GM18951 (cell line): ENCODE results near the gene YES1.

Experiments
- POLR2A ChIP-seq: IDR thresholded peaks from 4 replicates; pipeline ENCODE4 v1.6.1; 2011; ENCODE audit warnings: mild to moderate bottlenecking; ENCODE audit not compliant: insufficient read length, insufficient read depth; ENCODE audit errors: extremely low read depth
- in situ Hi-C: fragments of 300-500 bp; cut with MboI; formaldehyde crosslinking; loops from one replicate; pipeline ENCODE4 v1.12.0; 2022; ENCODE audit warnings: low sequenced_read_pairs, mixed read lengths, inconsistent platforms; ENCODE audit not compliant: unreplicated experiment

The YES1 gene

DNA sequence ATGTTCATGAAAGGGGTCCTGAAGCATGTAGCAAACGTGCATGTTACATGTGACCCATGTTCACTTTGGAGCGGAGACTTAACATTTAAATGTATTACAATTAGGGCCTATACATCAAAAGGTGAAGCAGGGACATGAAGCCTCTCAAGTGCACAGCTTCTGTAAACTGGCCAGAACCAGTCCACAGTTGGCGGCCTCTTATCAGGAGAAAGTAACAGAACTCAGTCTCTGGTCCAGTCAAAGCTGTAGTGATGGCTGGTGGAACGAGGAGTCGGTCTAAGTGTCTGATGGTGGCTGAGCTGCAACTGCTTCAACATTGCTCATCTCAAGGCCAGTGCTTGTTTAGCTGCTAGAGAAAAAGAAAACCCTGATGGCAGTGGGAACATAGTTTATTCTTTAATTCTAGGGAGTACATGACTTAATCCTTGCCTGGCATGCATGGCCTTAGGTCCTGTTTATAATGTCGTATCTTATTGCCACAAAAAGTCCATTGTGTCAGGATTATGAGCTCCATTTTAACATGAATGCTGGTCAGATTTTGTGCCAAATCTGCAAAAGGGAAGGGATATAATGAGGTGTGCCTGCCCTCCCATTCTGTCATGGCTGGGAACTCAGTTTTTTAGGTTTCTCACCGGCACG is 22.2 kb upstream of the YES1 start:
- TF ChIP-seq POLR2A = no peak
- in situ Hi-C loops = loop anchor here (10.0 kb wide), 1 partner anchor 219 kb away; no protein-coding TSS in a partner anchor

GRCh38 chr18:833197-833596 is 21.2 kb upstream of the YES1 start:
- no peak for TF ChIP-seq POLR2A
- in situ Hi-C loops = loop anchor here (10.0 kb wide), 1 partner anchor 218 kb away; no protein-coding TSS in a partner anchor

GRCh38 chr18:832085-832681 is 20.1 kb upstream of the YES1 start:
- in situ Hi-C loops = loop anchor here (10.0 kb wide), 1 partner anchor 217 kb away; no protein-coding TSS in a partner anchor
- no peak for TF ChIP-seq POLR2A

- in situ Hi-C loops = loop anchor here (10.0 kb wide), 1 partner anchor 216 kb away; no protein-coding TSS in a partner anchor
- no peak for TF ChIP-seq POLR2A
Observed at GRCh38 chr18:830315-830901, 18.4 kb upstream of the YES1 start.

DNA sequence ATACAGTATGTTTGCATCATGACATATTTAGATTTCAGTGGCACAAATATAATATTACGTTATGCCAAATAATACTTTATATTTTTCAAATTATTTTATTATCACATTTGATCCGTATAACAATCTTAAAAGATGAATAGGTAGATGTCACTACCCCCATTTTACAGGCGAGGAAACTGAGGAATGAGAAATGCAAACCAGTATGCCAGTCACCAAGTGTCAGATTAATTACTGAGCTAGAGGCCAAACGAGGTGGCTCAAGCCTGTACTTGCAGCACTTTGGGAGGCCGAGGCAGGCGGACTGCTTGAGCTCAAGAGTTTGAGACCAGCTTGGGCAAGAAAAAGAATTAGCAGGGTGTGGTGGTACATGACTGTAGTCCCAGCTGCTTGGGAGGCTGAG is 17.4 kb upstream of the YES1 start:
- in situ Hi-C loops = no loop called here
- no peak for TF ChIP-seq POLR2A

DNA sequence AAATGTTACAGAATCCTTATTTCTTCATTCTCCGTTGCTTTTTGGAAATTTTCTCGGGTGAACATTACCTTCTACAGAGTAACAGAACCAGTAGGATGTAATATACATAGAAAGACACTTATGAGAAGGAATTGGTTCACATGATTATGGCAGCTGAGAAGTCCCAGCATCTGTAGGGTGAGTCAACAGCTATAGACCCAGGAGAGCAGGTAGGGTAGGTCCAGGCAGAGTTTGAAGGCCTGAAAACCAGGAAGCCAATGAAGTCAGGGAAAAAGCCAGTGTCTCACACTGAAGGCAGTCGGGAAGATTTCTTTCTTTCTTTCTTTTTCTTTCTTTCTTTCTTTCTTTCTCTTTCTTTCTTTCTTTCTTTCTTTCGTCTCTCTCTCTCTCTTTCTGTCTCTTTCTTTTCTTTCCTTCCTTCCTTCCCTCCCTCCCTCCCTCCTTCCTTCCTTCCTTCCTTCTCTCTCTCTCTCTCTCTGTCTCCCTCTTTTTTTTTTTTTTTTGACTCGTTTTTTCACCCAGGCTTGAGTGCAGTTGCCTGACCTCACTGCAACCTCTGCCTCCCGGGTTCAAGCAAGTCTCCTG is 15.1 kb upstream of the YES1 start:
- in situ Hi-C loops = no loop called here
- TF ChIP-seq POLR2A = no peak

DNA sequence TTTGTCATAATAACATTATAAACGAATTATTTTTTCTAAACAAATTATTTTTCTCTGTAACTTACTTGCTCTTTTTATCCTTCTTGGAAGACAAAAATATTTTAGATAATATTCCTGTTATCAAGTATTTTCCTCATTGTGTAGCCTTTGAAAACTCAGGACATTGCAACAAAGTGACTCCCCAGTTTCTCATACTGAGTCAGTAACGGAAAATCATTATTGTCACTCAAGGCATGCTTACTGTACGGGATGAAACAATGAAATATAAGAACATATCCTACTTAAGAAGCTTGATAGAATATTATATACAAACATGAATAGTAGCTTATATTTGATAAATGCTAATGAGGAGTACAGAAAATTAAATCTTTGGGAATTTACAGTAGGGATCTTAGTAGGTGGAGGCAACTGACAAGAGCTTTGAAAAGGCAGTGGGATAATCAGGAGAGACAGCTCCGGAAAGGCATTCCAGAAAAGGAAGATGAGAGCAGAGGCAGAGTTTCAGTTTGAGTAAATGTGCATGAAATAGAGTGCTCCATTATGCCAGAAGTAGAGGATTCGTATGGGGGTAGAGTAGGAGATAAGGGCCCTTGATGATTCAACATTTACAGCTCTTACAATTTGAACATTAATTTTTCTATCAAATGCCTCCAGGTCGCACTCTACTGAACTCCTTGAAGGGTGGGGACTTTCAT is 14.0 kb upstream of the YES1 start:
- in situ Hi-C loops = no loop called here
- no peak for TF ChIP-seq POLR2A

- TF ChIP-seq POLR2A = no peak
- in situ Hi-C loops = loop anchor here (5.0 kb wide), 1 partner anchor 82 kb away; no protein-coding TSS in a partner anchor
Observed at GRCh38 chr18:824179-824578, 12.1 kb upstream of the YES1 start.

DNA sequence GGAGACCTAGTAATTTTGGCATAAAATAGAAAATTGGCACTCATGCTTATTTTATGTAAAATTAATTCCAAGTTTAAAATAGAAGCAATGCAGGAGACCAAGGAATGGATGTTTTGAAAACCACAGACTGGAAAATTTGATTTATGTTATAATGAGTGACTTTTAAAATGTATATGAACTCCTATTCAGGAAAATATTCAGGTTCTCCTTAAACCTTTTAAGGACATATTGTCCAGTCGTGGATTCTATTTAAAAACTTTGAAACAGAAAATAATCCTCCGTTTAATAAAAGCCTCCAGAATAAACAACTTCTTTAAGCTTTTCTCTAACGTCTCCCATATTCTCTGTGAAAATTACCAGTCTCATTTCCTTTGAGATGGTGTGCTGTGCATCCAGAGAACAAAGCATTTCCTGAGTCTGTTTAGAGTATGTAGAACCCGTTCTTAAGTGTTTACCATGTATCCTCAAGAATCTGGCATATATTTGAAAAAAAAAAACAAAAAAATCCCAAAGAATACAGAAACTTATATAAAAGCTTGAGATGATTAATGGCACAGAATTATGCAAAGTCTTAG is 8.6 kb upstream of the YES1 start:
- in situ Hi-C loops = loop anchor here (5.0 kb wide), 1 partner anchor 78 kb away; no protein-coding TSS in a partner anchor
- no peak for TF ChIP-seq POLR2A

DNA sequence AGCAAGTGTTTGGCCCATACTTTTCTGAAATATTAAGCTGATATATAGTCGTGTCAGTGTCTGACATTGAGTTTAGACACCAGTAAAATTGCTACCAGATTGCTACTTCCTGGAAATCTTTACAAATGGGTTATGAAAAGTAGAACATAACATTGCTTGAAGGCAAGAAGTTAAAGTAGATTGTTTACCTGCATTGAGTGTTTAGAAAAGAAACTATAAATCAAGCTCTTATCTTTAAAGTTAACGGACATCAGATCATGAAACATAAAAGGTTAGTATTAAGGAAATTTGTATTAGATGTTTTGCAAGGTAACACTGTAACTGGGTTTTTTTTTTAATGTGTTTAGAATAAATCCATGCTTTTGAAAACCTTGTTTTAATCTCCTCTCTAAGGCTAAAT is 4.8 kb upstream of the YES1 start:
- in situ Hi-C loops = no loop called here
- TF ChIP-seq POLR2A = no peak

GRCh38 chr18:816088-816653 is 4.1 kb upstream of the YES1 start:
- in situ Hi-C loops = no loop called here
- no peak for TF ChIP-seq POLR2A

DNA sequence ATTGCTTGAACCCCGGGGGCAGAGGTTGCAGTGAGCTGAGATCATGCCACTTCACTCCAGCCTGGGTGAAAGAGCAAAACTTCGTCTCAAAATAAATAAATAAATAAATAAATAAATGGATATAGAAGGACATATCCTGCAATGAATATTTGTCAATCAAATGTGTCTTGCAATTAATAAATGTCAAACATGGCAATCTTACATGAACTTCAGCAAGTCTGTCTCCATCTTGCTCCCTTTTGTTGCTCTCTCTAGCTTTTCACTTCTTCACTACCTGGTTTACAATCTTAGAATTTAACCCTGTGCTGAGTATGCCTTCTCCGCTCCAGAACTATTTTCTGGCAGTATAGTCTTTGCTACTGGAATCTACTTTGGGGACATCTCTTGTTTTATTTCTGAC is 3.3 kb upstream of the YES1 start:
- TF ChIP-seq POLR2A = no peak
- in situ Hi-C loops = no loop called here
